GM10248 (cell line): Measurements from ENCODE around the gene HOXC12.

ENCODE experiments used
- CTCF ChIA-PET: fragments of 300-600 bp; sonication (Branson Sonifier 250); formaldehyde crosslinking; extraction: SDS; loops from one replicate; lab custom pipeline; 2021; ENCODE audit warnings: antibody characterized with exemption; lab: Yijun Ruan, JAX
- POLR2A ChIA-PET: fragments of 350-650 bp; sonication (Branson Sonifier 250); formaldehyde crosslinking; extraction: SDS; loops from one replicate; lab custom pipeline; 2020; ENCODE audit warnings: antibody characterized with exemption; lab: Yijun Ruan, JAX
- DNase-seq: peaks from one replicate; pipeline ENCODE4 v3.0.0; 2012; ENCODE audit errors: extremely low spot score
- TF ChIP-seq, protein P1 (sequence below): IDR thresholded peaks from 2 replicates; pipeline ENCODE4 v1.5.1; 2012; ENCODE audit warnings: mild to moderate bottlenecking, low read depth; ENCODE audit errors: extremely low read depth, missing control alignments, control extremely low read depth

The HOXC12 gene

DNA sequence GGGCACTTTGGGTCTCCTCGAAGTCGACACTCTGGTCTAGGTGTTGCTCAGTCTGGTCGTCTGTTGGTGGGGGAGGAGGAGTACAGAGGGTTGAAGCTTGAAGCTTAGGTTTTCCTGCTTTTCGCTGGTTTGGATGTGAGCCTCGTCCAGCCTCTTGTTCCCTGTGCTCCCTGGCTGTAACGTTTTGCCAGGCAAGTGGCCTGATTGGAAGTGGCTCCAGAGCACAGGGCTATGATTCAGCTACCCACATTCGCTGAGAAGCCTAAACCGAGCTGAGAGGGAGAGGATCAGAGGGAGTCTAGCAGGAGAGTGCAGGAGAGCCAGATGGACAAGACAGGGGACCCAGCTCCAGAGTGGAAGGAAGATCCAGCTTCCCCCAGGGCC lies 36.4 kb downstream of the HOXC12 start:
- ChIA-PET POLR2A (no interaction called here), CTCF (interaction anchor here (0.6 to 4.0 kb wide), 14 partner anchors 10 to 333 kb away, joined by 3 to 20 read pairs (median 5); partner anchors contain the start of genes COPZ1 and HOXC5)
- TF ChIP-seq, protein P1, sequence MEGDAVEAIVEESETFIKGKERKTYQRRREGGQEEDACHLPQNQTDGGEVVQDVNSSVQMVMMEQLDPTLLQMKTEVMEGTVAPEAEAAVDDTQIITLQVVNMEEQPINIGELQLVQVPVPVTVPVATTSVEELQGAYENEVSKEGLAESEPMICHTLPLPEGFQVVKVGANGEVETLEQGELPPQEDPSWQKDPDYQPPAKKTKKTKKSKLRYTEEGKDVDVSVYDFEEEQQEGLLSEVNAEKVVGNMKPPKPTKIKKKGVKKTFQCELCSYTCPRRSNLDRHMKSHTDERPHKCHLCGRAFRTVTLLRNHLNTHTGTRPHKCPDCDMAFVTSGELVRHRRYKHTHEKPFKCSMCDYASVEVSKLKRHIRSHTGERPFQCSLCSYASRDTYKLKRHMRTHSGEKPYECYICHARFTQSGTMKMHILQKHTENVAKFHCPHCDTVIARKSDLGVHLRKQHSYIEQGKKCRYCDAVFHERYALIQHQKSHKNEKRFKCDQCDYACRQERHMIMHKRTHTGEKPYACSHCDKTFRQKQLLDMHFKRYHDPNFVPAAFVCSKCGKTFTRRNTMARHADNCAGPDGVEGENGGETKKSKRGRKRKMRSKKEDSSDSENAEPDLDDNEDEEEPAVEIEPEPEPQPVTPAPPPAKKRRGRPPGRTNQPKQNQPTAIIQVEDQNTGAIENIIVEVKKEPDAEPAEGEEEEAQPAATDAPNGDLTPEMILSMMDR: no peak
- DNase-seq: no peak

DNA sequence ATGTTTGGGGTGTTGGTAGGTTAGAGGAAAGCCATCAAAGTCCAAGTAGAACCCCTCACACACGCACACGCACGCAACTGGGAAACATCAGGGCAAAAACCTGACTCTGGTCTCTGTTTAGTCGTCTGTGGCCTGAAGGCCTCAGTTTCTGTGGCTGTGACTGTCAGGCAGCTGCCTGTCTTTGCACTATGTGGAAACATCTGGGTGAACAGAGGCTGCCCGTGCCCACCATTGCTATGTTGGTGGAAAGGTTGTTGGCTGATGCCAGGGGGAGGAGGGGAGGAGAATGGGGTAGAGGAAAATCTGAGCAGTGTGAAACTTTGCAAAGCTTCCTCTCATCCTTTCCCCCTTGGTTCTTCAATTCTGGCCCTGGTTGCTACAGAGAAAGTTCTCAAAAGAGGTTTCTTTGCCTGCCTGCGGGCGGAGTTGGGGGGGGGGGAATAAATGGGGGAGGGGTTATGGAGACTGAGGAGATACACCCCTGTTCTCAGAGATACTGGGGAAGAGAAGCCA lies 37.7 kb downstream of the HOXC12 start:
- CTCF ChIA-PET: interaction anchor here (0.8 to 4.0 kb wide), 8 partner anchors 8 to 223 kb away, joined by 3 to 20 read pairs (median 14); partner anchors contain the start of gene HOXC5
- POLR2A ChIA-PET: no interaction called here
- TF ChIP-seq, protein P1: no peak
- no peak for DNase-seq

- TF ChIP-seq, protein P1: no peak
- ChIA-PET POLR2A (no interaction called here), CTCF (interaction anchor here (1.2 to 4.0 kb wide), 5 partner anchors 9 to 214 kb away, joined by 3 to 20 read pairs (median 14); partner anchors contain the start of gene HOXC5)
- DNase-seq: no peak
These were observed 38.7 kb downstream of the HOXC12 start for GRCh38 chr12:53993162-53994008.

- DNase-seq: no peak
- TF ChIP-seq, protein P1: no peak
- CTCF ChIA-PET: interaction anchor here (1.2 to 3.5 kb wide), 2 partner anchors 10 to 198 kb away, joined by 3 to 14 read pairs; no protein-coding TSS in a partner anchor
- POLR2A ChIA-PET: no interaction called here
These were observed 39.2 kb downstream of the HOXC12 start for GRCh38 chr12:53994009-53994263.

DNA sequence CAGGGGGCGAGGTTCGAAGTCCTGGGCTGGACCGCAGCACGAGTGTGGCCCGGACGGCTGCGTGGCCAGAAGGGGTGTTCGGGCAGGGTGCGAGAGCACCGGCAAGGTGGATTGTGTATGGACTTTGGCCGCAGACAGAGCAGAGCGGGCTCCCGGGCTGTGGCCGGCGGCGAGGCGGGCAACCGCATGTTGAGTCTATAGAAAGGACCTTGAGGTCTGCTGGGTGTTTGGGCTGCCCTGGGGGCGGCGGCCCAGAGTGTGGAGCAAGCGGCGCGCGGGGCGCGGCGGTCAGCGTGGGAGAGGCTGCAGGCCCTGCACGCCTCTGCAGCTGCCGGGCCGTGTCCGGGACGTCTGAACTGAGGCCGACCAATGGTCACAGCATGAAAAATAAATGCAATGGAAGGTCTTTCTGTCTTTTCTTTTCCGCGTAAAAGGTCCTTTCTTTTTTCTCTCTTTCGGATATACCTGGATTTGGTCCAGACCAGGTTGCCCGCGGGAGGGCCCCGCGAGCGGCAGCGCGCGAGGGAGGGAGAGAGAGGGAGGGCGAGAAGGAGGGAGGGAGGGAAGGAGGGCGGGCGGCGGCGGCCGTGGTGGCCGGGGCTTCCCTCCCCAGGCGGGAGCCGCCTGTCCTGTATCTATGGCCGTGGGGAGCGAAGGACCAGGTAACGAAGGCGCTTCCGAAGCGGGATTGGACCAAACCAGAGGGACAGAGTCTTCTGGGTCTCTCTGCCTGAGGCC lies 39.7 kb downstream of the HOXC12 start:
- no peak for DNase-seq
- TF ChIP-seq, protein P1: no peak
- ChIA-PET CTCF (interaction anchor here (1.0 to 4.5 kb wide), 4 partner anchors 9 to 14 kb away, joined by 3 to 19 read pairs (median 7); partner anchors contain the start of genes HOXC10 and HOXC8), POLR2A (no interaction called here)

GRCh38 chr12:53995002-53995377 lies 40.3 kb downstream of the HOXC12 start:
- TF ChIP-seq, protein P1: no peak
- ChIA-PET CTCF (interaction anchor here (1.0 to 4.5 kb wide), 5 partner anchors 9 to 38 kb away, joined by 3 to 19 read pairs (median 6); partner anchors contain the start of genes HOXC10, HOXC5 and HOXC8), POLR2A (no interaction called here)
- no peak for DNase-seq
